HEK293 (cell line): ENCODE results near the gene SLC16A4.

Experiments used
- REST ChIP-seq: fragments of 450-650 bp; formaldehyde crosslinking; IDR thresholded peaks from 2 replicates; pipeline ENCODE4 v1.5.1; 2016; ENCODE audit warnings: missing biosample characterization, missing genetic modification characterization
- TCF7L2 ChIP-seq: IDR thresholded peaks from 2 replicates; pipeline ENCODE4 v1.6.1; 2011; ENCODE audit warnings: low read depth, mild to moderate bottlenecking, inconsistent platforms, low read length, moderate library complexity, borderline replicate concordance
- YY1 ChIP-seq: fragments of 450-650 bp; formaldehyde crosslinking; IDR thresholded peaks from 2 replicates; pipeline ENCODE4 v1.5.1; 2018; ENCODE audit warnings: missing biosample characterization, missing genetic modification characterization
- ZNF221 ChIP-seq: fragments of 450-650 bp; formaldehyde crosslinking; IDR thresholded peaks from 2 replicates; pipeline ENCODE4 v1.5.1; 2017; ENCODE audit warnings: missing biosample characterization, missing genetic modification characterization, borderline replicate concordance
- ZNF362 ChIP-seq: fragments of 450-650 bp; formaldehyde crosslinking; IDR thresholded peaks from 2 replicates; pipeline ENCODE4 v1.5.1; 2016; ENCODE audit warnings: missing biosample characterization, missing genetic modification characterization
- ZNF544 ChIP-seq: fragments of 450-650 bp; formaldehyde crosslinking; IDR thresholded peaks from 2 replicates; pipeline ENCODE4 v1.5.0; 2017; ENCODE audit warnings: missing biosample characterization, missing genetic modification characterization
- TF ChIP-seq, protein P1 (sequence below): fragments of 450-650 bp; formaldehyde crosslinking; IDR thresholded peaks from 2 replicates; pipeline ENCODE4 v1.5.1; 2016; ENCODE audit warnings: missing biosample characterization, missing genetic modification characterization
- TF ChIP-seq, protein P2 (sequence below): fragments of 450-650 bp; formaldehyde crosslinking; IDR thresholded peaks from 2 replicates; pipeline ENCODE4 v1.5.1; 2017; ENCODE audit warnings: missing biosample characterization, missing genetic modification characterization
- TF ChIP-seq, protein P3 (sequence below): fragments of 450-650 bp; IDR thresholded peaks from 2 replicates; pipeline ENCODE4 v1.5.1; 2018; ENCODE audit warnings: missing biosample characterization, missing genetic modification characterization

DNA sequence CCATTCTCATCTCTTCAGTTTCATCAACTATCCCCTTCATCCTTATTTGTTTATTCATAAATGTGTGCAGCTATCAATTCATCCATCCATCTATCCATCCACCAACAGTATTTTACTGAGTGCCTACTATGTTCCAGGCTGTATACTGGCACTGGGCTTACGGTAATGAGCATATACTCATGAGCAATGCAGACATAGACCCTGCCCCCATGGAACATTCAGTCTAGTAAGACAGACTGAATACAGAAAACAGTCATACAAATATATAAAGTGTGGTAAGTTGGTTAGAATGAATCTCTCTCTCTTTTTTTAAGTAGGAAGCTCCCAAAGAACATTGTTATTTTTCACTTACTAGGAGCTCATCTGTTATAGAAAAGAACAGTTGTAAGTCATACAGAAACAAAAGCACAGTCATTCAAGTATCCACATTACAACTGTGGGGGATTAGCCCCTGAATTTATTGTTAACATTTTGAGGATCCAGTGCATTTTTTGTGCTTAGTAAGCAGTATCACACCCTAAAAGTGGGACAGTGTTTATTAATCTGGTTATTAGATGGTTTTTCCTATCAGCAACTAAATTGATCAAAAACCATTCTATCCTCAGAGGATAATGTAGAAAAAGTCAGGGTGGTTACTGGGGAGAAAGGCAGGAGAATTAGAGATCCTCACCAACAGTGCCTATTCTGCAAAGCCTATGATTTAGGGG is 3.6 kb downstream of the SLC16A4 start:
- TF ChIP-seq REST (tag by site-specific recombination) (no peak), YY1 (tag by site-specific recombination) (no peak), ZNF221 (no peak), ZNF362 (tag by site-specific recombination) (no peak), TCF7L2 (no peak), ZNF544 (no peak)
- TF ChIP-seq, protein P1, sequence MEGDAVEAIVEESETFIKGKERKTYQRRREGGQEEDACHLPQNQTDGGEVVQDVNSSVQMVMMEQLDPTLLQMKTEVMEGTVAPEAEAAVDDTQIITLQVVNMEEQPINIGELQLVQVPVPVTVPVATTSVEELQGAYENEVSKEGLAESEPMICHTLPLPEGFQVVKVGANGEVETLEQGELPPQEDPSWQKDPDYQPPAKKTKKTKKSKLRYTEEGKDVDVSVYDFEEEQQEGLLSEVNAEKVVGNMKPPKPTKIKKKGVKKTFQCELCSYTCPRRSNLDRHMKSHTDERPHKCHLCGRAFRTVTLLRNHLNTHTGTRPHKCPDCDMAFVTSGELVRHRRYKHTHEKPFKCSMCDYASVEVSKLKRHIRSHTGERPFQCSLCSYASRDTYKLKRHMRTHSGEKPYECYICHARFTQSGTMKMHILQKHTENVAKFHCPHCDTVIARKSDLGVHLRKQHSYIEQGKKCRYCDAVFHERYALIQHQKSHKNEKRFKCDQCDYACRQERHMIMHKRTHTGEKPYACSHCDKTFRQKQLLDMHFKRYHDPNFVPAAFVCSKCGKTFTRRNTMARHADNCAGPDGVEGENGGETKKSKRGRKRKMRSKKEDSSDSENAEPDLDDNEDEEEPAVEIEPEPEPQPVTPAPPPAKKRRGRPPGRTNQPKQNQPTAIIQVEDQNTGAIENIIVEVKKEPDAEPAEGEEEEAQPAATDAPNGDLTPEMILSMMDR (tag by site-specific recombination): no peak
- TF ChIP-seq, protein P2, sequence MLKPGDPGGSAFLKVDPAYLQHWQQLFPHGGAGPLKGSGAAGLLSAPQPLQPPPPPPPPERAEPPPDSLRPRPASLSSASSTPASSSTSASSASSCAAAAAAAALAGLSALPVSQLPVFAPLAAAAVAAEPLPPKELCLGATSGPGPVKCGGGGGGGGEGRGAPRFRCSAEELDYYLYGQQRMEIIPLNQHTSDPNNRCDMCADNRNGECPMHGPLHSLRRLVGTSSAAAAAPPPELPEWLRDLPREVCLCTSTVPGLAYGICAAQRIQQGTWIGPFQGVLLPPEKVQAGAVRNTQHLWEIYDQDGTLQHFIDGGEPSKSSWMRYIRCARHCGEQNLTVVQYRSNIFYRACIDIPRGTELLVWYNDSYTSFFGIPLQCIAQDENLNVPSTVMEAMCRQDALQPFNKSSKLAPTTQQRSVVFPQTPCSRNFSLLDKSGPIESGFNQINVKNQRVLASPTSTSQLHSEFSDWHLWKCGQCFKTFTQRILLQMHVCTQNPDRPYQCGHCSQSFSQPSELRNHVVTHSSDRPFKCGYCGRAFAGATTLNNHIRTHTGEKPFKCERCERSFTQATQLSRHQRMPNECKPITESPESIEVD: no peak
- TF ChIP-seq, protein P3, sequence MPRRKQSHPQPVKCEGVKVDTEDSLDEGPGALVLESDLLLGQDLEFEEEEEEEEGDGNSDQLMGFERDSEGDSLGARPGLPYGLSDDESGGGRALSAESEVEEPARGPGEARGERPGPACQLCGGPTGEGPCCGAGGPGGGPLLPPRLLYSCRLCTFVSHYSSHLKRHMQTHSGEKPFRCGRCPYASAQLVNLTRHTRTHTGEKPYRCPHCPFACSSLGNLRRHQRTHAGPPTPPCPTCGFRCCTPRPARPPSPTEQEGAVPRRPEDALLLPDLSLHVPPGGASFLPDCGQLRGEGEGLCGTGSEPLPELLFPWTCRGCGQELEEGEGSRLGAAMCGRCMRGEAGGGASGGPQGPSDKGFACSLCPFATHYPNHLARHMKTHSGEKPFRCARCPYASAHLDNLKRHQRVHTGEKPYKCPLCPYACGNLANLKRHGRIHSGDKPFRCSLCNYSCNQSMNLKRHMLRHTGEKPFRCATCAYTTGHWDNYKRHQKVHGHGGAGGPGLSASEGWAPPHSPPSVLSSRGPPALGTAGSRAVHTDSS (tag by site-specific recombination): no peak
